ENCODE measurements around the gene RTP3. TPM values are rescaled to one million over a fixed set of nuclear protein-coding genes. Genes with fewer than 3 reads are reported as not detected.

Gene RTP3
- polyA plus RNA-seq, 2 of the 4 experiments (the other 2 are of a cell fraction), result not detected

DNA sequence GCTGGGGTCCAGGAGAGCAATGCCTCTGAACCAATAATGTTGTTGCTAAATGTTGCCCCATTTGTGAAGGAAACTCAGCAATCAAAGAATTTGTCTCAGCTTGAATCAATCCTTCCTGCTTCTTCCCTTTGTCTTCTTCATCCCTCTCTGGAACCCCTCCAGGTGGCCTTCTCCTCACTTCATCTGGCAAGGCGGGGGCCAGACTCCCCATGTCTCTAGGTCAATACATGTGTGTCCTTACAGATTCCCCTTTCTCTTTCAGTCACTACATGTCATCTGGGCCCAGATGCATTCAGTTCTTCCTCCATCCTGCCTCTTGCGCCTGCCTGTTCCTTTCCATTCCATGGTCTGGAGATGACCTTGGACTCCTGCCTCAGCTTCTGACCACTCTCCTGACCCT is 25.0 kb upstream of the RTP3 start:
- DNase-seq (ENCODE audit: low read depth in 1 of 2, low spot score in 1 of 2) (no peak), FAIRE-seq (no peak), ATAC-seq (no peak)
- H3K4me1 ChIP-seq, result no peaks in the 10 kb centered on the region
- H3K9me3 ChIP-seq, result 0 out of 3 replicates have a peak, but pooled peaks cover 3% of the 10 kb centered on the region
- CTCF ChIA-PET, result interaction anchor here (0.6 to 2.0 kb wide), 3 partner anchors 16 to 85 kb away, joined by 5 to 9 read pairs (median 6); no protein-coding TSS in a partner anchor
- no peak overlapping the region for H3K4me3 ChIP-seq
- WGBS (ENCODE audit: missing lambda C conversion rate), result 6% methylated on average over 2 of the region's 2 CpGs
- POLR2A ChIA-PET, result no interaction called here
- TF ChIP-seq JUNB (IDR thresholded peaks at IDR 0.05) (no peak), TFCP2L1 (CRISPR knock-in tag; IDR thresholded peaks at IDR 0.05) (no peak), RCOR1 (IDR thresholded peaks at IDR 0.05; ENCODE audit: low read depth, low read length) (no peak), ZNF302 (CRISPR knock-in tag; IDR thresholded peaks at IDR 0.05) (no peak), CEBPB (IDR thresholded peaks at IDR 0.05) (no peak), HDAC2 (IDR thresholded peaks at IDR 0.05) (no peak), USF2 (IDR thresholded peaks at IDR 0.05) (no peak), EHF (CRISPR knock-in tag; IDR thresholded peaks at IDR 0.05) (no peak), CBX2 (IDR thresholded peaks at IDR 0.05; ENCODE audit: borderline replicate concordance, low read depth) (no peak), CHD4 (IDR thresholded peaks at IDR 0.05; ENCODE audit: borderline replicate concordance) (no peak)
- no peak overlapping the region for H3K4me2 ChIP-seq
- no peak overlapping the region for H3K27ac ChIP-seq

DNA sequence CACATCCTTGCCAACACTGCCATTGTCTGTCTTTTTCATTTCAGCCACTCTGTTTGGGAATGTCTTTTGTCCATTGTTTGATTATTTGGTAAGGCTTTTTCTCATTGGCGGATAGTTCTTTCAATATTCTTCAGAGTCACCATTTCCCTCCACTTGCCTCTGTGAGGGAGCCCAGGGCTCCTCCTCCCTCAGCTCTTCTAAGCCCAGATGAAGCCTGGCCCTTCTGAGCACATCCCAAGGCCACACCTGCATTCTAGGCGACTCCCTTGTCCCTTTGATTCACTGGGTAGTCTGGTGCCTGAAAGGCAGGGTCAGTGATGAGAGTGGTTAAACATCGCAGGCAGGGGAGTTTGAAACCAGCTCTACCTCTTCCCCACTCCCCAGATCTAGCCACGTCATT is 20.6 kb upstream of the RTP3 start:
- ATAC-seq (no peak), DNase-seq (ENCODE audit: low read depth in 1 of 2, low spot score in 1 of 2) (no peak), FAIRE-seq (no peak)
- POLR2A ChIA-PET, result no interaction called here
- no peak overlapping the region for H3K27ac ChIP-seq
- TF ChIP-seq, protein P1, sequence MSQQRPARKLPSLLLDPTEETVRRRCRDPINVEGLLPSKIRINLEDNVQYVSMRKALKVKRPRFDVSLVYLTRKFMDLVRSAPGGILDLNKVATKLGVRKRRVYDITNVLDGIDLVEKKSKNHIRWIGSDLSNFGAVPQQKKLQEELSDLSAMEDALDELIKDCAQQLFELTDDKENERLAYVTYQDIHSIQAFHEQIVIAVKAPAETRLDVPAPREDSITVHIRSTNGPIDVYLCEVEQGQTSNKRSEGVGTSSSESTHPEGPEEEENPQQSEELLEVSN (IDR thresholded peaks at IDR 0.05; ENCODE audit: borderline replicate concordance, low read depth), result no peak
- TF ChIP-seq HEYL (CRISPR knock-in tag; IDR thresholded peaks at IDR 0.05), result no peak
- TF ChIP-seq, protein P2, sequence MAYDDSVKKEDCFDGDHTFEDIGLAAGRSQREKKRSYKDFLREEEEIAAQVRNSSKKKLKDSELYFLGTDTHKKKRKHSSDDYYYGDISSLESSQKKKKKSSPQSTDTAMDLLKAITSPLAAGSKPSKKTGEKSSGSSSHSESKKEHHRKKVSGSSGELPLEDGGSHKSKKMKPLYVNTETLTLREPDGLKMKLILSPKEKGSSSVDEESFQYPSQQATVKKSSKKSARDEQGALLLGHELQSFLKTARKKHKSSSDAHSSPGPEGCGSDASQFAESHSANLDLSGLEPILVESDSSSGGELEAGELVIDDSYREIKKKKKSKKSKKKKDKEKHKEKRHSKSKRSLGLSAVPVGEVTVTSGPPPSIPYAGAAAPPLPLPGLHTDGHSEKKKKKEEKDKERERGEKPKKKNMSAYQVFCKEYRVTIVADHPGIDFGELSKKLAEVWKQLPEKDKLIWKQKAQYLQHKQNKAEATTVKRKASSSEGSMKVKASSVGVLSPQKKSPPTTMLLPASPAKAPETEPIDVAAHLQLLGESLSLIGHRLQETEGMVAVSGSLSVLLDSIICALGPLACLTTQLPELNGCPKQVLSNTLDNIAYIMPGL (CRISPR knock-in tag; IDR thresholded peaks at IDR 0.05; ENCODE audit: borderline replicate concordance), result no peak
- 0 out of 3 replicates have a peak, but pooled peaks cover 3% of the 10 kb centered on the region for H3K9me3 ChIP-seq
- no peaks in the 10 kb centered on the region for H3K4me1 ChIP-seq
- H3K4me2 ChIP-seq, result no peak overlapping the region
- CTCF ChIA-PET, result interaction anchor here (0.7 to 2.0 kb wide), 2 partner anchors 11 to 12 kb away, joined by 3 to 6 read pairs; no protein-coding TSS in a partner anchor
- no peak overlapping the region for H3K4me3 ChIP-seq
- 24% methylated on average over 4 of the region's 4 CpGs for whole genome bisulfite sequencing (ENCODE audit: missing lambda C conversion rate)

- ChIA-PET CTCF (interaction anchor here (2.0 kb wide), 1 partner anchor 11 kb away, joined by 6 read pairs; no protein-coding TSS in a partner anchor), POLR2A (no interaction called here)
- 24% methylated on average over 6 of the region's 6 CpGs for WGBS (ENCODE audit: missing lambda C conversion rate)
- TF ChIP-seq HOXB5 (CRISPR knock-in tag; IDR thresholded peaks at IDR 0.05), result no peak
- no peak for TF ChIP-seq ELK1 (IDR thresholded peaks at IDR 0.05; ENCODE audit: low read depth, low read length)
- TF ChIP-seq JUN (IDR thresholded peaks at IDR 0.05), result no peak
- TF ChIP-seq CBX8 (IDR thresholded peaks at IDR 0.05), result no peak
- TF ChIP-seq CHD2 (IDR thresholded peaks at IDR 0.05; ENCODE audit: low read length, partially characterized antibody), result no peak
- TF ChIP-seq, protein P3, sequence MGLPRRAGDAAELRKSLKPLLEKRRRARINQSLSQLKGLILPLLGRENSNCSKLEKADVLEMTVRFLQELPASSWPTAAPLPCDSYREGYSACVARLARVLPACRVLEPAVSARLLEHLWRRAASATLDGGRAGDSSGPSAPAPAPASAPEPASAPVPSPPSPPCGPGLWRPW (IDR thresholded peaks at IDR 0.05), result no peak
- DNase-seq (ENCODE audit: low read depth in 1 of 2, low spot score in 1 of 2) (no peak), FAIRE-seq (no peak), ATAC-seq (no peak)
- H3K9me3 ChIP-seq, result 0 out of 3 replicates have a peak, but pooled peaks cover 3% of the 10 kb centered on the region
- H3K4me3 ChIP-seq, result no peak overlapping the region
- H3K27ac ChIP-seq, result no peak overlapping the region
- no peaks in the 10 kb centered on the region for H3K4me1 ChIP-seq
- H3K4me2 ChIP-seq, result no peak overlapping the region
These were observed 20.0 kb upstream of the RTP3 start for GRCh38 chr3:46477756-46478155.

Measured in A549 (cell line).